ENCODE results near the gene NOD2.

GRCh38 chr16:50761267-50761666 is 67.9 kb downstream of the NOD2 start:
- TF ChIP-seq CTCF (conservative IDR thresholded peaks at IDR 0.05): no peak
- TF ChIP-seq ZFX (IDR thresholded peaks at IDR 0.05): no peak

Data from C4-2B (cell line).